Activated CD4-positive, alpha-beta T cell treated with anti-CD3 and anti-CD28 coated beads for 48 hours (primary cell): ENCODE measurements around the gene ZNF608.

Experiments
- DNase-seq: peaks from one replicate; pipeline ENCODE4 v3.0.0-alpha.2; 2020

Gene ZNF608

DNA sequence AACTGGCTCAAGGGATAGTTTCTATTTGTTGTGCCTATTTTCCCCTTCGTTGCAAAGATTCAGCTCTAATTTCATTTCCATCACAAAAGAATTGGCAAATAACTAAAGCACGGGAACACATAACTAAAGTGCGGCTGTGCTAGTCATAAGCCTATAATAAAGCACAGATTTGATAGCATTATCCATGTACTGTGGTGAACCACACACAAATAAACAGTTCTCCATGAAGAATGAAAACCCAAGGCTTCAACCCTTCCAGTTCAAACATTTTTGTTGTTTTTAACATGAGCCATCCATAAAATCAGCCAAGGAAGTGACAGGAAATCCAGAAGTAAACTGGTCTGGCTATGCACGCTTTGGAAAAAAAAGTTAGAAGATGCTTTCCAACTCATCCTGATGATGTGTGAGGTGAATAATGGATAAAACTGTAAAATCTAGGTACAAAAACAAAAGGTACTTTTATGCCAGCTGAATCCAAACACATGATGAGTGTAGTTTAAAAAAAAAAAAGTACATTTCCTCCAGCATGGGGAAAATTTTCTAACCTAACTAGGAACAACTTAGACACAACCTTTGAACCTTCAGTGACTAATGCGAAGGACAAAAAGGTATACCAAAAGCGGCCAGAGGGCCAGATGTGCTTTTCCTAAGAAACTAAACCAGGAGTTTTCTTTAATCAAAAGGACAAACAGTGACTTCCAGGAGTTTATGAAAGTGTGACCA lies 10.2 kb downstream of the ZNF608 start:
- DNase-seq = no peak

DNA sequence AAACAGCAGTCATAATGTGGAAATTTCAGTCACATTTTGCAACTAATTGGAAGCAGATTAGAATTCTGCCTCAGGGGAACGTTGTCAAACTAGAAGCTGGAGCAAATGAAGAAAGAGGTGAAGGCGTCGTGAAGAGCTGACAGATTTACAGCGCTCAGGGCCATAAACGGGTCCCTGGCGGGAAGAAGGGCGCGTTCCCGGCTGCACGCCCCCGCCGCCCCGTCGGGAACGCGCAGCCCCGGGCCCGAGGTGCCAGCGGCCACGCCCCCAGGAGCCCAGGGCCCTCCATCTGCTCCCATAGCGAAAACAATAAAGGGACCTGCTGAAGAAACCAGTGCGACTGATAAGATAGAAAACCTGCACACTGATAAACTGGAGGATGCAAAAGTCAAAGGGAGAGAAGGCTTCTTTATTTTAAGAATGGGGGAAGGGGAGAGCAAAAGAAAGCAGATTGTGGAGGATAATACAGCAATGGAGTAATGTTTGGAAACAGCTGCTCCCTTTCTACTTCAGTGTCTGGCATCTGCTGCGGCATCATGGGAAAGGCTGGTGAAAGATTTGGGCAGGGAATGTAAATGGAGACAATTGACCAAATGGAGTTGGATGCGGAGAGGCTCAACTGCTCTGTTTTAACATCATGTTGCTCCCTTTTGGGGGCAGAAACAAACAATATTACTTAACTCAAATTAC lies 11.1 kb downstream of the ZNF608 start:
- no peak for DNase-seq

DNA sequence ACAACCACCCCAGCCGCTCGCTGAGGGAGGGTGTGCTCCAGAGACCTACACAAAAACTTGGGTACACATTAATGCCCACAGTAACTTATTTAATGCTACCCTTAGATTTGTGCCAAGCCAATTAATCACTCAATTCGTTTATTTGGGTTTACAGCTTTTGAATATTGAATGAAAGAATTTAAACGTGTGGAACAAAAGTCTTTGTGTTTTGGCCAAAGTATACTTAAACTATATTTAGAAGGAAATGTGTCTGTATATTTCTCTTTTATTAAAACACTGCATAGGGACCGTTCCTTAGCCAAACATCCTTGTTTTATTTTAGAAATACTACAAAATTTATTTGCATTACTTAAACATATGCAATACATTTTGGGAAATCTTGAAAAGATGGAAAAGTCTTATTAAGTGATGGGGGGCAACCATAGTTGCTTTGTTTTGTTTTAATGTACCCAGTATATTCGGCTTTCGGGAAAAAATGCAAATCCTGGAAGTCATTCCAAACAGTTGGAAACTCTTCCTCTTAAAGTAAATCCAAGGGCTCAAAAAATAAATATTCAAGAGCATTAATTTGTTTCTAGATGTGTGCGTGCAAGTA lies 11.8 kb downstream of the ZNF608 start:
- DNase-seq = no peak

DNA sequence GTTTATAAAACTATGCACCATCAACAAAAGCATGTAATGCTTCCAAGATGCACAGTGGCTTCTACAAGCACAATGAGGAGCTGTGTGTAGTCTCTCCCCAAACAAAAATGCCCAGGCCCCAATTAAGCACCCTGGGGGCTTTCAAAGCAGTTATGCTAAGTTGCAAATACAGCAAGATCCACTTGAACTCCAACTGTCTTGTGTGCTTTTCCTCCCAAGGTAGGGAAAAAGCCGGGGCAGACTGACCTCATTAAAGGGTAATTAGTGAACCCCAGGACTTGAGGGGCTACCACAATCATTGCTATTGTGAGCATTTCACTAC lies 13.1 kb downstream of the ZNF608 start:
- no peak for DNase-seq

DNA sequence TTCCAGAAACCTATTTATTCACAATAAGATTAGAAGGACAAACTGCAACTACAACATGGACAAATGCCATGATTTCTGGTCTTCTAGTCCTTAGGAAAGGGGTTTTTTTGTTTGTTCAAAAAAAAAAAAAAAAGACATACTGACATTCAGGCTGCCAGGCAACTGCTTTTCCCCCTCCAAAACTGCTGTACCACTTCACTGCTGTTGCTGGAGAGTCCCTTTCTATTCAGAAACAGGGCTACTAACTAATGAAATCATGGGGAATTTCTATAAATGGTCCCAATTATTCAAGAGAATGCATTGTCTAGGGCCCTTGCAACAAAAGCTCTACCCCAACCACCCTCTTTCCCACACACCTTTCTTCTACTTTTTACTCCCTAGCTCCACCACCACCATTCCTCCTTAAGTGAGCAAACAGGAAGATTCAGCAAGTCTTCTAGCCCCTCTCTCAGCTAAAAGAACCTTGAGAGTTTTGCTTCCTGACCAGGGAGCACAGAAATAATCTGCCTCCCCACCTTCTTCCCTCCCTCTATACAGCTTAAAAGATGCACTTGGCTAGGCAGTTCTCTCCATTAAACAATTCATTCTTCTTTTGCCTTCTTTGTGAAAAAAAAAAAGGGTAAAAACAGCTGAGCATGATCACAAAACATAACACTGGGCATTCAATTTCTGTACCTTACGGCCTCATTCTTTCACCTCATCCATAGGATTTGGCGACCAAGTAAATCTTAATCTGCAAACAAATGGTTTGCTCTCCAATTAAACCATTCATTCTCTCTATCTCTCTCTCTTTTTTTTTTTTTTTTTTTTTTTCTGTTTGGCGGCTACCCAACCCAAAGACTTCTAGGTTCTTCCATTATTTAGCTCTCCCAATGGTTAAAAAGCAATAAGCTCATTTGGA lies 13.8 kb downstream of the ZNF608 start:
- no peak for DNase-seq

DNA sequence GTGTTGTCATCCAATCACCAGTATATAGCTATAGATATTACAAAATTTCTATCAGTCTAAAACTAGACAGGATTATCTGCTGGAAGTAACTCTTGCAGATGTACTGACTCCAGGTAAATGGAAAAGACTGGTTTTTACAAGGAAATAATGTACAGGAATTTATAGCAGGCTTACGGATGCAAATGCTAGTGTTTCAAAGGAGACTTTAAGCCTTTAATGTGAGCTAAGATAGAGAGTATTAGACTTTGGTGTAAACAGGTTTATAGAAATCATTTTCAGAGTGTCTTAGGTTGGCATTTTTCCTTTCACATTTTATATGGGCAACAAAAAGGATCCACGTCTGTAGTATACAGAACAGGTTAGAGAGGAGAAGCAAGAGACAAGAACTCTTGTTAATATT lies 16.1 kb downstream of the ZNF608 start:
- no peak for DNase-seq

DNA sequence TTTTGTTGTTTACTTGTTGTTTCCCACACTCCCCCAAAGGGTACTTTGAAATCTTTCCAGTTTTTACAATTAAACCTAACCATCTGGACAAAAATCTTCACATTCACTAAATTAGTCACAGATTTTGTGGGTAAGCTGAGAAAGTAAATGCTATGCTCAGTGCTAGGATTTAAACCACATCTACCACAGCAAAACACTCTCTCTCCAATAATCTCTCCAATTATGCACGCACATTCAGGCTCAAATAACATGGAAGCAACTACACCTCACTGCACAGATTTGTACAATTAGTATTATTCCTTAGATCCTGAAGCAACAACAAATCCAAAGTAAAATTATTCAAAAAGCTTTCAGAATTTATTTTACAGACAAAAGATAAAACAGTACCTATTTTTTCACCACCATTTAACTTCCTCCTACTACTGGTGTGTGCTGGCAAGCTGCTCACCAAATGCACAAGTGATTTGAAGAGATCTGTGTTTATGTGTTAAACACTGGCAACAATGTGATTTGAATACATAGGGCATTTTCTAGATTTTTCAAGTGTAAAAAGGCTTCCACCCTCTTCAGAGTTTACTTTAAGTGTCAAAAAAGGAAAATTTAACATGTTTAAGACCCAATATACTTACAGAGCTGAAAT lies 16.6 kb downstream of the ZNF608 start:
- no peak for DNase-seq

DNA sequence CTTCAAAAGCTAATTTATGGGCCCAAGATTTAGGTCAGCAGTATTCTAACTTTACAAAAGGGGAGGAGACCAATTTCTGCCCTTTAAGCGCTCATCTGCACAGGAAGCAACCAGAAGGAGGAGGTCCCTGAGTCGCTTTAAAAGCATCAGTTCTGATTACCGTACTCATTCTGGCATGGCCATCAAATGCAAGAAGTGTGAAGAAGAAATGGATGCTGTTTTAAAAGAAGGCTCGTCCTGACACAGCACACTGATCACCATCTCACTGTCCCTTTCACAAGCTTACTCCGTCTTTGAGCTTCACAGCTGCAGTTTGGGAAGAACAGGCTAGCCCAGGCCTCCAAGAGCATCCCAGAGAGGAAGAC lies 17.5 kb downstream of the ZNF608 start:
- no peak for DNase-seq

DNA sequence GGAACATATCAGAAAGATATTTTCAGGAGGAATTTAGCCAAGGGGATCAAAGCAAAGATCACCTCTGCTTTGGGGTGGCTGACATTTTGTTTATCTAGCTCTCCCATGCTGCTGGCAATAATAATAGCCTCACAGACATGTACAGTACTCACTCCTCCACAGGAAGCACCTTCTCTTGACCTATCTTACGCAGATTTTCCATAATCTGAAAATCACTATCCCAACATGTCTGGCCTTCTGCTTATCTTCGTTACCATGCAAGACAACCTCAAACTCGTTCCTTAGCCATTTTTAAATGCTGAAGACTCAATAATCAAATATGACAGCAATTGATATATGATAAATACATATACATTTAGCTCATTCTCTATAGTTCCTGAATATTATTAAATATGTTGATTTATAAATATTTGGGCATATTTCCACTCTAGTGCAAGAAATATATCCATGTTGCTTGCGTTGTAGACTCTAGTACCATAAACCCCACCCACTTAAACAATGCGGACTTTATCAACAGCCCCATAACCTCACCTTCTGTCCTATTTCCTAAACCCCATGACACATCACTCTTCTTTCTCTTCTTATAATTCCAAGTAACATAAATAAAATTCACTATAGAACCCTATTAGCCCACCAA lies 18.0 kb downstream of the ZNF608 start:
- DNase-seq = no peak

DNA sequence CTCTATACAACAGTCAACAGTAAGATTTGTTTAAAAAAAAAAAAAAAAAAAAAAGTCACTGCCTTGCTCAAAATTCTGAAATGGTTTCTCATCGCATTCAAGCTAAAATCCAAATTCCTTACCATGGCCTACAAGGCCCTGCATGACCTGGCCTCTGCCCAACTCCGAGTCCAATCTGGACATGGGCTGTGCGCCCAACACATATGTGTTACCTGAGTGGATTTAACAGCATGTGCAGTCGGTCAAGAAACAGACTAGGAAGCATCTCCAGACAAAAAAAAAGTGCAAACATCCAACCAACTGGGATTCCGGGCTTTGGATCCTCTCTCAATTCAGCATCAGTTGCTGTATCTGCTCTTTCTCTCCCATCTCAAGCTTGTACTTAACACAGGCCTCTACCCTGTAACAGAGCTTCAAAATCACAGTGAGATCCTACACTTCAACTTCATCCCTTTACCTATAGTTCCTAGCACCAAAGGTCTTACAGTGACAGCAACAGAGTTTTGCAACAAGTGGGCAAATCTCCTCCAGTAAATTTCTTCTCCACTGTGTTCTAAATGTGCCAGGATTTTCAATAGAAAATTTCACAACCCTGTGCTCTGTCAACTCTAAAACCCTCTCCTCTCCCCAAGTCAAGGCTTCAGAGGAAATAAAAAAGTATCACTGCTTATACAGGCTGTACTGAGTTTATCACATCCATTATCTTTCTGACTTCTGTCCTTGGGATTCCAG lies 19.6 kb downstream of the ZNF608 start:
- DNase-seq = no peak

DNA sequence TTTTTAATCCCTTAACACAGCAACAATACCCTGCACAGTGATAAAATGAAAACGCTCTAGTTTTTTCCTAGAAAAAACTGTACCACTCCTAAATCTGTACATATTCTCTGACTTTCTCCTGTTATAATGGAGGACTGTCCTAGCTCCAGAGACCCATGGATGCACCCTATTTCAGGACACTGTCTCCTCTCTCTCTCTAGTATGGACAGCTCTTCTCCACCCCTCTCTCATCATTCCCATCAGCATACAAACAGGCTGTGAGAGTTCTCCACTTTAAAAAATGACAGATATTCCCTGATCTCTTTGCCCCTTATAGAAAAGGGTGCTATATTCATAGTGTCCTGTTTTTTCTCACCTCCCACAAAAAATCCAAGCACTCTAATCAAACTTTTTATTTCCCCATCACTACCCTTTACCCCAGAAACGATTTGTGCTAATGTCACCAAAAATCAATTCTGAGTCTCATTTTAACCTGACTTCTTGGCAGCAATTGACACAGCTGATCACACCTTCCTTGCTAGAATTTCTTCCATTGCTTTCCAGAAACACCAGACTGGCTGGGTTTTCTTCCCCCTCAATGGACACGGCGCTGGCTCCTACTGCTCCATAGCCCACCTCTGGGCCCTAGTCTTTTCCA lies 20.7 kb downstream of the ZNF608 start:
- no peak for DNase-seq

DNA sequence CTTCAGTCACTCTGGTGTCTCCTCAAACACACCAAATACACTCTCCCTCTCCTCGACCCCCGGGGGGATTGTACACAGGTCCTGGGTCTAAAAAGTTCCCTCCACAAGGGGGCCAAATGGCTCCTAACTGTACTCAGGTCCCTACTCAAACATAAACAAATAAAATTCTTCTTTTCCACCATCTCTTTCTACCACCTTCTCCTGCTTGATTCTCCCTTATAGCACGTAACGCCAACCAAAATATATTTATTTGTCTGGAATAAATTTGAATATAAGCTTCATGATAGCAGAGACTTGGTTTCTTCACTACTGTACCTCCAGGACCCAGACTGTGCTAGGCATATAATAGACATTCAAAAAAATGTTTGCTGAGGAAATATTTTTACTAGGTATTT lies 21.4 kb downstream of the ZNF608 start:
- no peak for DNase-seq

DNA sequence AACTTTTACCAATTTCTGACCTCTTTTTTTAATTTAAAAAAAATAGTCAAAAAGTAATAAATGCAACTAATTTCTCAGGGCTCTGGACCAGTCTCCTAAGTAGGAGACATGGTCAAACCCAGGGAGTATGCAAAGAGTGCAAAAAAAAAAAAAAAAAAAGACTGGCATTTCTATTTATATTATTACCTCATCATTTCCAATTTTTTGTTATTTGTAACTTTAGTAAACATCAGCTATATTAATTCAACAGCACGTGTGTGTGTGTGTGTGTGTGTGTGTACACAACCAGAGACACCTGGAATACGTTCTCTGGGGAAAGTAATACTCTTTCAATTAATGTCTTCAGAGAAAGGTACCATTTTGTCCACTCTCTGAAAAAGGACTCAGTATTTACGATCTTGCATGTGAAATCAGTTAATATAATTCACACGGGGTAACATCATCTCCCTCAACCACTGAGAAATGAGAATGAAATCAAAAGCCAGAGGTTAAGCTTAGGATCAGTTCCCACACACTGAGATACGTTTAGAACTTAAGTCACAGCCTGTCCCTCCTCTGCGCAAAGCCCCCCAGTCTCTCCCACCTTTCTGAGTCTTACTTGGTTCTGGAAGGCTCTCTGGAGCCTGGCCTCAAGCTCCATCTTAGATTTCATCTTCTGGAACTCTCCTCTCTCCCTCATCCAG lies 21.9 kb downstream of the ZNF608 start:
- no peak for DNase-seq

DNA sequence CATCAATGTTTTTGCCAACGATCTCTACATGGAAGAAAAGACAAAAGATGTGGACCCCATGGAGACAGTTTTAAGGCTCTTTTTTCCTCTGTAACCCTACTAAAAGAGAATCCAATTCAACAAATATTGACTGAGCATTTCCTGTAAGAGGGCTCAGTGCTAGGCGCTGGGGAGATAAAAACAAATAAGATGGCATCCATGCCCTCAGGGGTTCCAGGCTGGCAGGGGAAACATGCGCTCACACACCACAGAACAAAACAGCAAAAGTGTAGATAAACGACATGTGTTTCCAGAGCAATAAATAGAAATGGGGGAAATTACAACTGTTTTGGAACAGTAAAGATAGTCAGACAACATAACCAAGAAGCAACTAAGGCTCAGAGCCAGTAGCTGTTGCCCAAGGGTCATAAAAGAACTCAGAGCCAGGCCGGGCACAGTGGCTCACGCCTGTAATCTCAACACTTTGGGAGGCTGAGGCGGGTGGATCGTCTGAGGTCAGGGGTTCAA lies 25.2 kb downstream of the ZNF608 start:
- DNase-seq = no peak

DNA sequence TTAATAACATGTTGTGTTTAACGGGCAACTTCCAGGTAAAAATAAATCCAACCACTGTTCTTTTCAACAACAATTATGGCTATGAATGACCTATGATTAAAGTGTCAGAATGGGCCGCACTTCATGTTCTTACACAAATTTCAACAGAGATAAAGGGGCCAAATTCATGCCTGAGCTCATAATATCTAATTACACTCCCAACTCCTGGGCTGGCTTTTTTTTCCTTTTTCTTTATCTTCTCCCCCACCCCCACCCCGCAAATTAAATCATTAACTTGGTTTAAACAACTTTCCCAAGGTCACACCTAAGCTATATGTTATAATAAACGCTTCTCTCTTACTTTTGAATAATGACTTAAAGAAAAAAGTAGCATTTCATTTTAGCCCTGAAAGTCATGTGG lies 25.8 kb downstream of the ZNF608 start:
- DNase-seq = no peak

DNA sequence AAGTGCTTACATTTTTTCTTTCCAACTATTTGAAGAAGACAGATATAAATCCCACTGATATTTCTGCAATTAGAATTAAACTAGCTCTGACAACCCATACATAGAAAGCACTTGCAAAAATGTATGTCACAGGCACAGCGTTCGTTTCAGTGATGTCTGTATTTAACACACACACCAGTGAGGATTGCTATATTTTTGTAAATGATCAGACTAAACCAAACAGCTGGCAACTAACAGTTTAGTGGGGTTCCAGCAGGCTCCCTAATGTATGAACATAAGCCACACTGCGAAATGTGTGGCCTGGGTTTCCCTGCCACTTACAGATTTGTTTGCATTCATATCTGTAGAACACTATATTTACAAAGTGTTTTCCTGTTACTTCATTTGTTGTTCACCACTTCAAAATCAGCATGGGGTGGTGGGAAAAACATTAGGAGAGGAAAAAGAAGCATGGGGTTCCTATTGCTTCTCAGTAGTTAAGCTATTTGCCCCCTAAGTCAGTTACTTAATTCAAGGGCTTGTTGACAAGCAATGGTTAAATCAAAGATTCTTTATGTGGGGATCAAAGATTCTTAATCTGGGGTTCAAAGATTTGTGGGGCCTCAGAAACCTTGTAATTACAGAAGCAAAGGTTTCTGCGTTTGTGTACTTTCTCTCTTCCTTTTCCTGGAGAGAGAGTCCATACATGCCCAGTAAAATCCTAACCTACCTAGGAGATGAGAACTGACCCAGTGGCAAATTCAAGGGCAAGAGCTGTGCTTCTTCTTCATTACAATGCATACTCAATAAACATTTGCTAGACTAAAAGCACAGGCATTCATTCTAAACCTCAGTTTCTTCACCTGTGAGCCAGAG lies 27.1 kb downstream of the ZNF608 start:
- no peak for DNase-seq

DNA sequence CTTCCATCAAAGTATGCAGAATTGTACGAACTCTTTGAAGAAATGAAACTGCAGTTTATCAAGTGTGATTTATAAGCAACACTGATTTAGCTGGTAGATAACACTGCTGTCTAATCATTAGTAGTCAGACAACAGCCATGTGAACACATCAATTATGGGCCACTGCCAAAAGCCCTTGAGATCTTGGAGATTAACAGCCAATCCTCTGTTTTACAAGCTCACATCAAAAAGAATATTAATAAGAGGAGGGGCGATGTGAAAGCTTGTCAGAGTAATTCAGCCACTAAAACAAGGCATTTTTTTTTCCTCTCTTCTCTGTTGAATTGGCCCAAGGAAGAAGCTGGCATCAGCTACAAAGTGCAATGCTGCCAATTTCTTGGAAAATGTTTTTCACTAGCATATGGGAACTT lies 28.1 kb downstream of the ZNF608 start:
- no peak for DNase-seq

DNA sequence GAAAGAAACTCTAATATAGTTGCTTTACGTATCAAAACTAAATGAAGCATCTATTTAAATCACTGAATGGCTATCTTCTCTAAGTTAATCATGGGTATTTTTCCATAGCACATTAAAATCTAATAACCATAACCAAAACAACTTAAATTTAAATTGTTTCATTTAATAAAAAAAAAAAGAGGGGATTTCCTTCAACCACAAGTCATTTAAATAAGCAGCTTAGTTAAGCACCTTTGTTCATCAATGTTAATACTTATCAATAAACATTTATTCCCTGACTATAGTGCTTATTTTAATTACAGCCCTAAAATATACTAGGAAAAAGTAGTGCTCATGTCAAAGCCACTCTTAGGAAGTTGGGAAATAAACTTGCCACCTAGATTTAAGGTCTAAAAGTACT lies 30.3 kb downstream of the ZNF608 start:
- DNase-seq = no peak

DNA sequence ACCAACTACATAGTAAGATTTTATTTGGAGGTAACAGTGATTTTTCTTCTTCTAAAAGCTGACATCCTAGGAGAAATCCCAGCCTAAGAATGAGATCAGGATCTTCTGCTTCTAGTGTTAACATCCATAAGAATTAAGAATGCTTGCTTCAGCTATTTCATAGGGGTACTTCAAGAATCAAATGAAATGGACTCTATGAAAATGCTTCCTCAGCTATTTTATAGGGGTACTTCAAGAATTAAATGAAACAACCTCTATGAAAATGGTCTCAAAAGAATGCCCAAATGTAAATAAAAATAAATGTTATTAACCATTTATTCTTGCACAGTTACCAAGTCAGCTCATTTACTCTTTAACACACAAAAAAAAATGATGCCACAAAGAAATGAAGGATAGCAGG lies 31.5 kb downstream of the ZNF608 start:
- DNase-seq = no peak

DNA sequence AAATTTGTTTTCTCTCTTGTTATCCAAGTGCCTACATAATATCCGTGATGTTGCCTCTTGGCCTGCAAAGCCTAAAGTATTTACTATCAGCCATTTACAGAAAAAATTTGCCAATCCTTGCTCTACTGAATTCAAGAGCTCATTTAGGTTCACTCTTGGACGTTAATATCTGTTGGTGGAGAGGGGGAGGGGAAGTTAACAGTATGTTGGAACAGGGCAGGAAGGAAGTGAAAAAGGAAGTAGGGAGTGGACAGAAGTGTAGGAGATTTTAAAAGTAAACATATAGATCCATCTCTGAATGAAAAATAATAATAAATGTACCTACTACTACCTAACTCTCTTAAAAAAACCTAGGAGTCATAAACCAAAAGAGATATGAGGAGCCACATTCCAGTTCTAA lies 32.8 kb downstream of the ZNF608 start:
- DNase-seq = no peak
